ENCODE data around the gene POU6F2.

- TF ChIP-seq EZH2 (IDR thresholded peaks at IDR 0.05; ENCODE audit: borderline replicate concordance, low read depth, low read length, poor library complexity, severe bottlenecking) = no peak
- no peak for TF ChIP-seq CTCF (conservative IDR thresholded peaks at IDR 0.05; ENCODE audit: low read depth, low read length)
These were observed 91.3 kb downstream of the POU6F2 start for GRCh38 chr7:39069031-39069430.

Data from A673 (cell line).